ENCODE measurements around the gene C4orf50. TPM values are rescaled to one million over a fixed set of nuclear protein-coding genes. Genes with fewer than 3 reads are reported as not detected.

The C4orf50 gene
- total RNA-seq, 1 donor from 2014 or later, result not detected

DNA sequence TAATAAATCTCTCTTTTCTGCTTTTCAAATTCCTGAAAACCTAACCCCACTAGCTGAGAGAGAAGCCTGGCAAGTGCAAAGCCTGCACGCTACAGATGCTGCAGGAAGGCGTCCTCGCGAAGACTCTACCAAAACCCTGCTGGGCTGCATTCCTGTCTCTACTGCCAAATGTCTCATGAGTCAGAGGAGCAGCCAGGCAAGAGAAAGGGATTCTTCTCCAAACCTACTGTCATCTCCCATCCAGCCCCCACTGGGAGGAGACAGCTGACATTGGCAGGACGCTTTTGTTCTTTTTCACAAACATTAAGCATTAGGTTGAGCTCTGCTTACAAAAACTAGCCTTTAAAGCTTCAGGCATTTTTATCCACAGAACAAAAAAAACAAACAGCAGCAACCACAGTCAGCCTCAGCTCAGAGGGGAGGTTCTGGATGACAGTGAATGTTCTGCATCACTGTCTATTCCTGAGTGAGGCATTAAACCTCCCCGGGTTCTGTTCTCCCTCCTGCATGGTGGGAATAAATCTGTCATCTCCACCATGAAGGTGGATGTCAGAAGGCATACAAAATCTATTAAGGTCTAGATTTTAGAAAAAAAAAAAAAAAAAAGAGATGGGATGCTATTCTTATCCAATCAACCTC, 143.3 kb downstream of the C4orf50 start:
- TF ChIP-seq CTCF (conservative IDR thresholded peaks at IDR 0.05; ENCODE audit: low read depth, low read length), result no peak
- no peak overlapping the region for H3K4me3 ChIP-seq (ENCODE audit: low read depth, low read length)
- no peak for DNase-seq (ENCODE audit: low read depth)

GRCh38 chr4:5870701-5871100, 147.5 kb downstream of the C4orf50 start:
- no peak overlapping the region for H3K4me3 ChIP-seq (ENCODE audit: low read depth, low read length)
- DNase-seq (ENCODE audit: low read depth), result no peak
- no peak for TF ChIP-seq CTCF (conservative IDR thresholded peaks at IDR 0.05; ENCODE audit: low read depth, low read length)

DNA sequence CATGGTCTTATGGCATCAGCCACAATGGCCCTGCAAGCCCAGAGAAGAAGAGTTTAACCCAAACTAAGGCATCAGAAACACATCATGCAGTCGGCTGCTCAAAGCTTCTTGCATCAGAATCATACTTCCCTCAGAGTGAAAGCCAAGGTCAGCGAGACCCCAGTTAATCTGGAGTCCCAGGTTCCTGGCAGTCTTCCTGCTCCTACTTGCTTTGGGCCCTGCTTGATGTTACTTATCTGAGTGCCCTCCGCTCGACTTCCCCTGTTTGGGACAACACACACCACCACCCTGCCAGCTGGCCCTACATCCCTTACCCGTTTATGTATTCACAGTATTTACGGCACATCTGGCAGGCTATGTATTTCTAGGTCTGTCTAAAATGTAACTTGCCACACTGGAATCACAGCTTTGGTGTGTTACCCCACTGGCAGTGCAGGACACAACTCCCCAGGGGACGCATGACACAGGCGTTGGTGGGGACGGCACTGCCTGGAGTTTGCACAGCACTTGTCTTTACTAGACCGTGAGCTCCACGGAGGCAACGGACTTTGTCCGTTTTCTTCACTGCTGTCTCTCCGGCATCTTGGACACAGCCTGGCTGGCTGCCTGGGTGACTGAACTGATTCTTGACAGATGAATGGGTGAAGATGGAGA, 148.1 kb downstream of the C4orf50 start:
- no peak for DNase-seq (ENCODE audit: low read depth)
- H3K4me3 ChIP-seq (ENCODE audit: low read depth, low read length), result no peak overlapping the region
- no peak for TF ChIP-seq CTCF (conservative IDR thresholded peaks at IDR 0.05; ENCODE audit: low read depth, low read length)

DNA sequence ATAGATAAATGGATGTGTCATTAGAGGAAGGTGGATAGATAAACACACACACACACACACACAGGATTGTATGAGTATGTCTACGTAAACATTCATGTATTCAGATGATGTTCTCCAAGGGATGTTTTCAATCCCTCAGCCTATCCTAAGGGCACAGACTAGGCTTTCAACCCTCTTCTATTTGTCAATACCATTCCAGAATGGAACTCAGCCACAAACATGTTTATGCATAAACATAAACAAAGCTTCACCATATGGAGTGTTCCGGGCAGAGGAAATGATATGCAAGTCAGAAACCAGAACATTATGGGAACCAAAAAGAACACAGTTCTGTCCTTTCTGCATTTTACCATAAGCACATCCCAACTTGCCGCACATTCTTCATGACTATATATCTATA, 150.4 kb downstream of the C4orf50 start:
- TF ChIP-seq CTCF (conservative IDR thresholded peaks at IDR 0.05; ENCODE audit: low read depth, low read length), result no peak
- H3K4me3 ChIP-seq (ENCODE audit: low read depth, low read length), result no peak overlapping the region
- no peak for DNase-seq (ENCODE audit: low read depth)

DNA sequence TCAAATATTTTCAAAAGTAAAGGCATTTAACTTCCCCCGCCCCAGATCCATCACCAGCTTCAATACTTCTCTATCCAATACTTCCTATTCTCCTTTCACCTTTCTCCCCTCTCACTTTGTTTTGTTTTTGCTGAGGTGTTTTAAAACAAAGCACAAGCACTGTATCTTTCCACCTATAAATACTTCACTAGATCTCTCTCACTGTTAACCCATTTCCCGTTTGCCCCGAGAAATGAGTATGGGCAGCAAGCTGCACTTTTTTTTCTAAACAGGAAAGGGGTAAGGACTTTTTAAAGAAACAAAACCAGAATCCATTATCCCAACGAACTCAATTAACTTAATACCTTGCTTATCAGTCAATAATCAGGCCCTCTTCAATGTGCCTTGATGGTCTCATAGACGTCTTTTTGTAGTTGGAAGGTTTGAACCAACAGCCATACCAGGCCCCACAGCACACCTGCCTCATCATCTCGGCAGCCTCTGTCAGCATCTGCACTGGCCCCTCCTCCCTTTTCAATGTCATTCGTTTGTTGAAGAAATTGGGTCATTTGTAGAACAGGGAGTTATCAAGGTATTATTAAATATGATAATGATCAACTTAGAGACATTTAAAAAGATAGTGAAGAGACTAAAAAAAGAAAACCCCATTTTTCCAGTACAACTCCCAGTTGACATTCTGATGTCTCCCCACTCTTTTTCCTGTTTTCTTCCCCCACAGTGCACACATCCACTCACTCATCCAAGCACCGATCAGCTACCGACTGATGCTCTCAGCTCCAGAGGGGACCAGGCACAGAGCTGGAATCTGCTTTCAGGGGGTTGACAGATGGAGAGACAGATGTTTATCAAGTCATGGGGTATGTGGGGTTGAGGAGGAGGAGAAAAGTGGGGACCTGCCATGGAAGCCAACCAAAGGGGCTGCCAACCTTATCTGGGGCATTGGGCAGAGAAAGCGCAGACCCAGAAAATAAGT, 151.1 kb downstream of the C4orf50 start:
- DNase-seq (ENCODE audit: low read depth), result no peak
- no peak for TF ChIP-seq CTCF (conservative IDR thresholded peaks at IDR 0.05; ENCODE audit: low read depth, low read length)
- H3K4me3 ChIP-seq (ENCODE audit: low read depth, low read length), result no peak overlapping the region

DNA sequence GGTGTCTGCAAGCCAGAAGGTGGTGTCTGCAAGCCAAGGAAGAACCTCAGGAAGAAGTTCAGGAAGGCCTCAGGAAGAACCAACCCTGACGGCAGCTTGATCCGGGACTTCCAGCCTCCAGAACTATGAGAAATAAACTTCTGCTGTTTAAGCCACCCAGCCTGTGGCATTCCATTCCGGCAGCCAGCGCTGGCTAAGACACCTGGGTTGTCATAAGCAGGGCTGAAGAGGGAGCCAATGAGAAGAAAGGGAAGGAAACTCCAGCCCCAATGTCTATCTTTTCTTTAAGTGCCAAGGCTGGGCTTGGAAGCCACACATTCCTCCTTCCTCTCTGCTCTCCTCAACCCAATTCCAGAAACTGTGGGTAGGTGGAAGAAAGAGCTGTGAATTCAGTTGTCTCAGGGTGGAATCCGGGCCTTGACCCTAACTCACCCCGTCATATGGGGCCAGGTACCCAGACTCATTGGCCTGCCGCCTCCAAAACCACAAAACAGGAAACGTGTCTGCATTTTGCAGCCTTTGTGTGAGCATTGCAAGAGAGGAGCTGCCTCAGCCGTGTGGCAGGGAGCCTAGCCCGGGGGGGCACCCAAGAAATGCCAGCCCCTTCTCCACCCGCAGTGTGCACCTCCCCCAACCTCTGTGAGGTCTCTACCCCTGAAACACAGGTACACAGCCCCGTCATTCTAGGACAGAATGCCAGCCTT, 152.2 kb downstream of the C4orf50 start:
- no peak overlapping the region for H3K4me3 ChIP-seq (ENCODE audit: low read depth, low read length)
- no peak for DNase-seq (ENCODE audit: low read depth)
- TF ChIP-seq CTCF (conservative IDR thresholded peaks at IDR 0.05; ENCODE audit: low read depth, low read length), result no peak
